Measurements from ENCODE around the gene RGS9.

- TF ChIP-seq, protein P1, sequence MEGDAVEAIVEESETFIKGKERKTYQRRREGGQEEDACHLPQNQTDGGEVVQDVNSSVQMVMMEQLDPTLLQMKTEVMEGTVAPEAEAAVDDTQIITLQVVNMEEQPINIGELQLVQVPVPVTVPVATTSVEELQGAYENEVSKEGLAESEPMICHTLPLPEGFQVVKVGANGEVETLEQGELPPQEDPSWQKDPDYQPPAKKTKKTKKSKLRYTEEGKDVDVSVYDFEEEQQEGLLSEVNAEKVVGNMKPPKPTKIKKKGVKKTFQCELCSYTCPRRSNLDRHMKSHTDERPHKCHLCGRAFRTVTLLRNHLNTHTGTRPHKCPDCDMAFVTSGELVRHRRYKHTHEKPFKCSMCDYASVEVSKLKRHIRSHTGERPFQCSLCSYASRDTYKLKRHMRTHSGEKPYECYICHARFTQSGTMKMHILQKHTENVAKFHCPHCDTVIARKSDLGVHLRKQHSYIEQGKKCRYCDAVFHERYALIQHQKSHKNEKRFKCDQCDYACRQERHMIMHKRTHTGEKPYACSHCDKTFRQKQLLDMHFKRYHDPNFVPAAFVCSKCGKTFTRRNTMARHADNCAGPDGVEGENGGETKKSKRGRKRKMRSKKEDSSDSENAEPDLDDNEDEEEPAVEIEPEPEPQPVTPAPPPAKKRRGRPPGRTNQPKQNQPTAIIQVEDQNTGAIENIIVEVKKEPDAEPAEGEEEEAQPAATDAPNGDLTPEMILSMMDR (IDR thresholded peaks at IDR 0.05; ENCODE audit: insufficient read depth, low read length, poor library complexity, severe bottlenecking), result no peak
- no peak for TF ChIP-seq EZH2phosphoT487 (conservative IDR thresholded peaks at IDR 0.05; ENCODE audit: low read length)
Measured at GRCh38 chr17:65249774-65250173, 112.6 kb downstream of the RGS9 start.

Measured in SU-DHL-6 (cell line).